ENCODE data around the gene PRKD3. TPM values are rescaled to one million over a fixed set of nuclear protein-coding genes. Genes with fewer than 3 reads are reported as not detected.

The PRKD3 gene
- total and polyA plus RNA-seq, 2 of the 13 experiments (the other 11 are each of a cell fraction or from before 2014, with no cell fraction given), result 11.6 to 38.4 TPM

DNA sequence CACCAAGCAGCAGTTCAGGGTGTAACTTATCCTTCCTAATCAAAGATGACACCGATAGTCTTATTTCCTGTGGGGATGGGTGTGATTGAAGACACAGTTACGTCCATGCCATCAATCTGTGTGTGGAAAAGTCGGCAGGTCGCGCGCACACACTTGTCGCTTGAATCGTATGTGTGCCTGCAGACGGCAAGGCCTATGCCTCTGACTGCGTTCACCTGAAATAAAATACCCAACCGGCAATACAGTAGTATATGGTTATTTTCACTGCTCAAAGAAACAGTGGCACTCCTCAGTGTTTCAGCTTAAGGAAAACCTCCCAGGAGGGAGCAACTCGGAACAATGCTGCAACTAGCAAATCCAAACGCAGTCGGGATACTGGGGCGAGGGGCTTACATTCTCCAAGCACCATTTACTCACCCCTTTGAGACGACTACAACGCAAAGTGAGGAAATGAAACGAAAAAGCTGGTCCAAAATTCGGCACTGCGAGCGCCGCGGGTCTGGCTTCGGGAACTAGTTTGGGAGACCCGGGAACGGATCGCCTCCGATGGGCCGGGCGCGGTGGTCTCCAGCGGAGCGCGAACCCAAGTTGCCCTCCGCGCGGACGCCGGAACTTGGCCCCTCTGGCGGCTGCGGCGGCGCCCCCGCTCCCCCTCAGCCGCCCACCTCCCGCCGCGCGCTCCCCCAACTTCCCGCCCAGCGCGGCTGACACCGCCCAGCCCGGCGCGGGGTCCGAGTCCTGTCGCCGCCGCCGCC lies 675 bp downstream of the PRKD3 start (continued):
- TF ChIP-seq, protein P1, sequence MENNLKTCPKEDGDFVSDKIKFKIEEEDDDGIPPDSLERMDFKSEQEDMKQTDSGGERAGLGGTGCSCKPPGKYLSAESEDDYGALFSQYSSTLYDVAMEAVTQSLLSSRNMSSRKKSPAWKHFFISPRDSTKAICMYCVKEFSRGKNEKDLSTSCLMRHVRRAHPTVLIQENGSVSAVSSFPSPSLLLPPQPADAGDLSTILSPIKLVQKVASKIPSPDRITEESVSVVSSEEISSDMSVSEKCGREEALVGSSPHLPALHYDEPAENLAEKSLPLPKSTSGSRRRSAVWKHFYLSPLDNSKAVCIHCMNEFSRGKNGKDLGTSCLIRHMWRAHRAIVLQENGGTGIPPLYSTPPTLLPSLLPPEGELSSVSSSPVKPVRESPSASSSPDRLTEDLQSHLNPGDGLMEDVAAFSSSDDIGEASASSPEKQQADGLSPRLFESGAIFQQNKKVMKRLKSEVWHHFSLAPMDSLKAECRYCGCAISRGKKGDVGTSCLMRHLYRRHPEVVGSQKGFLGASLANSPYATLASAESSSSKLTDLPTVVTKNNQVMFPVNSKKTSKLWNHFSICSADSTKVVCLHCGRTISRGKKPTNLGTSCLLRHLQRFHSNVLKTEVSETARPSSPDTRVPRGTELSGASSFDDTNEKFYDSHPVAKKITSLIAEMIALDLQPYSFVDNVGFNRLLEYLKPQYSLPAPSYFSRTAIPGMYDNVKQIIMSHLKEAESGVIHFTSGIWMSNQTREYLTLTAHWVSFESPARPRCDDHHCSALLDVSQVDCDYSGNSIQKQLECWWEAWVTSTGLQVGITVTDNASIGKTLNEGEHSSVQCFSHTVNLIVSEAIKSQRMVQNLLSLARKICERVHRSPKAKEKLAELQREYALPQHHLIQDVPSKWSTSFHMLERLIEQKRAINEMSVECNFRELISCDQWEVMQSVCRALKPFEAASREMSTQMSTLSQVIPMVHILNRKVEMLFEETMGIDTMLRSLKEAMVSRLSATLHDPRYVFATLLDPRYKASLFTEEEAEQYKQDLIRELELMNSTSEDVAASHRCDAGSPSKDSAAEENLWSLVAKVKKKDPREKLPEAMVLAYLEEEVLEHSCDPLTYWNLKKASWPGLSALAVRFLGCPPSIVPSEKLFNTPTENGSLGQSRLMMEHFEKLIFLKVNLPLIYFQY (CRISPR knock-in tag; IDR thresholded peaks at IDR 0.05; ENCODE audit: borderline replicate concordance), result no peak
- TF ChIP-seq ZNF558 (CRISPR knock-in tag; IDR thresholded peaks at IDR 0.05; ENCODE audit: borderline replicate concordance) (no peak), XRCC5 (optimal IDR thresholded peaks at IDR 0.05; ENCODE audit: low read length) (peak; percentile 55), ZNF333 (CRISPR knock-in tag; IDR thresholded peaks at IDR 0.05; ENCODE audit: borderline replicate concordance) (no peak), ZNF326 (CRISPR knock-in tag; IDR thresholded peaks at IDR 0.05; ENCODE audit: borderline replicate concordance) (no peak), MBD4 (IDR thresholded peaks at IDR 0.05; ENCODE audit: borderline replicate concordance, low read length) (peak; percentile 48; the same call in 1 of the 2 replicates)
- TF ChIP-seq, protein P2, sequence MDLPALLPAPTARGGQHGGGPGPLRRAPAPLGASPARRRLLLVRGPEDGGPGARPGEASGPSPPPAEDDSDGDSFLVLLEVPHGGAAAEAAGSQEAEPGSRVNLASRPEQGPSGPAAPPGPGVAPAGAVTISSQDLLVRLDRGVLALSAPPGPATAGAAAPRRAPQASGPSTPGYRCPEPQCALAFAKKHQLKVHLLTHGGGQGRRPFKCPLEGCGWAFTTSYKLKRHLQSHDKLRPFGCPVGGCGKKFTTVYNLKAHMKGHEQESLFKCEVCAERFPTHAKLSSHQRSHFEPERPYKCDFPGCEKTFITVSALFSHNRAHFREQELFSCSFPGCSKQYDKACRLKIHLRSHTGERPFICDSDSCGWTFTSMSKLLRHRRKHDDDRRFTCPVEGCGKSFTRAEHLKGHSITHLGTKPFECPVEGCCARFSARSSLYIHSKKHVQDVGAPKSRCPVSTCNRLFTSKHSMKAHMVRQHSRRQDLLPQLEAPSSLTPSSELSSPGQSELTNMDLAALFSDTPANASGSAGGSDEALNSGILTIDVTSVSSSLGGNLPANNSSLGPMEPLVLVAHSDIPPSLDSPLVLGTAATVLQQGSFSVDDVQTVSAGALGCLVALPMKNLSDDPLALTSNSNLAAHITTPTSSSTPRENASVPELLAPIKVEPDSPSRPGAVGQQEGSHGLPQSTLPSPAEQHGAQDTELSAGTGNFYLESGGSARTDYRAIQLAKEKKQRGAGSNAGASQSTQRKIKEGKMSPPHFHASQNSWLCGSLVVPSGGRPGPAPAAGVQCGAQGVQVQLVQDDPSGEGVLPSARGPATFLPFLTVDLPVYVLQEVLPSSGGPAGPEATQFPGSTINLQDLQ (CRISPR knock-in tag; IDR thresholded peaks at IDR 0.05), result no peak
- TF ChIP-seq, protein P3, sequence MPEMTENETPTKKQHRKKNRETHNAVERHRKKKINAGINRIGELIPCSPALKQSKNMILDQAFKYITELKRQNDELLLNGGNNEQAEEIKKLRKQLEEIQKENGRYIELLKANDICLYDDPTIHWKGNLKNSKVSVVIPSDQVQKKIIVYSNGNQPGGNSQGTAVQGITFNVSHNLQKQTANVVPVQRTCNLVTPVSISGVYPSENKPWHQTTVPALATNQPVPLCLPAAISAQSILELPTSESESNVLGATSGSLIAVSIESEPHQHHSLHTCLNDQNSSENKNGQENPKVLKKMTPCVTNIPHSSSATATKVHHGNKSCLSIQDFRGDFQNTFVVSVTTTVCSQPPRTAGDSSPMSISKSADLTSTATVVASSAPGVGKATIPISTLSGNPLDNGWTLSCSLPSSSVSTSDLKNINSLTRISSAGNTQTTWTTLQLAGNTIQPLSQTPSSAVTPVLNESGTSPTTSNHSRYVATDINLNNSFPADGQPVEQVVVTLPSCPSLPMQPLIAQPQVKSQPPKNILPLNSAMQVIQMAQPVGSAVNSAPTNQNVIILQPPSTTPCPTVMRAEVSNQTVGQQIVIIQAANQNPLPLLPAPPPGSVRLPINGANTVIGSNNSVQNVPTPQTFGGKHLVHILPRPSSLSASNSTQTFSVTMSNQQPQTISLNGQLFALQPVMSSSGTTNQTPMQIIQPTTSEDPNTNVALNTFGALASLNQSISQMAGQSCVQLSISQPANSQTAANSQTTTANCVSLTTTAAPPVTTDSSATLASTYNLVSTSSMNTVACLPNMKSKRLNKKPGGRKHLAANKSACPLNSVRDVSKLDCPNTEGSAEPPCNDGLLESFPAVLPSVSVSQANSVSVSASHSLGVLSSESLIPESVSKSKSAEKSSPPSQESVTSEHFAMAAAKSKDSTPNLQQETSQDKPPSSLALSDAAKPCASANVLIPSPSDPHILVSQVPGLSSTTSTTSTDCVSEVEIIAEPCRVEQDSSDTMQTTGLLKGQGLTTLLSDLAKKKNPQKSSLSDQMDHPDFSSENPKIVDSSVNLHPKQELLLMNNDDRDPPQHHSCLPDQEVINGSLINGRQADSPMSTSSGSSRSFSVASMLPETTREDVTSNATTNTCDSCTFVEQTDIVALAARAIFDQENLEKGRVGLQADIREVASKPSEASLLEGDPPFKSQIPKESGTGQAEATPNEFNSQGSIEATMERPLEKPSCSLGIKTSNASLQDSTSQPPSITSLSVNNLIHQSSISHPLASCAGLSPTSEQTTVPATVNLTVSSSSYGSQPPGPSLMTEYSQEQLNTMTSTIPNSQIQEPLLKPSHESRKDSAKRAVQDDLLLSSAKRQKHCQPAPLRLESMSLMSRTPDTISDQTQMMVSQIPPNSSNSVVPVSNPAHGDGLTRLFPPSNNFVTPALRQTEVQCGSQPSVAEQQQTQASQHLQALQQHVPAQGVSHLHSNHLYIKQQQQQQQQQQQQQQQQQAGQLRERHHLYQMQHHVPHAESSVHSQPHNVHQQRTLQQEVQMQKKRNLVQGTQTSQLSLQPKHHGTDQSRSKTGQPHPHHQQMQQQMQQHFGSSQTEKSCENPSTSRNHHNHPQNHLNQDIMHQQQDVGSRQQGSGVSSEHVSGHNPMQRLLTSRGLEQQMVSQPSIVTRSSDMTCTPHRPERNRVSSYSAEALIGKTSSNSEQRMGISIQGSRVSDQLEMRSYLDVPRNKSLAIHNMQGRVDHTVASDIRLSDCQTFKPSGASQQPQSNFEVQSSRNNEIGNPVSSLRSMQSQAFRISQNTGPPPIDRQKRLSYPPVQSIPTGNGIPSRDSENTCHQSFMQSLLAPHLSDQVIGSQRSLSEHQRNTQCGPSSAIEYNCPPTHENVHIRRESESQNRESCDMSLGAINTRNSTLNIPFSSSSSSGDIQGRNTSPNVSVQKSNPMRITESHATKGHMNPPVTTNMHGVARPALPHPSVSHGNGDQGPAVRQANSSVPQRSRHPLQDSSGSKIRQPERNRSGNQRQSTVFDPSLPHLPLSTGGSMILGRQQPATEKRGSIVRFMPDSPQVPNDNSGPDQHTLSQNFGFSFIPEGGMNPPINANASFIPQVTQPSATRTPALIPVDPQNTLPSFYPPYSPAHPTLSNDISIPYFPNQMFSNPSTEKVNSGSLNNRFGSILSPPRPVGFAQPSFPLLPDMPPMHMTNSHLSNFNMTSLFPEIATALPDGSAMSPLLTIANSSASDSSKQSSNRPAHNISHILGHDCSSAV (CRISPR knock-in tag; IDR thresholded peaks at IDR 0.05; ENCODE audit: borderline replicate concordance), result no peak
